Fibroblast of villous mesenchyme (primary cell): ENCODE measurements around the gene STK40. TPM values are rescaled to one million over a fixed set of nuclear protein-coding genes. Genes with fewer than 3 reads are reported as not detected.

Source experiments
- DNase-seq: peaks from one replicate; pipeline ENCODE4 v3.0.0-alpha.2; 2010; ENCODE audit warnings: low read depth
- H3K4me3 ChIP-seq: 2 replicates; pipeline ENCODE4 v1.5.1; 2011; ENCODE audit warnings: low read depth, mild to moderate bottlenecking, low read length
- CTCF ChIP-seq: IDR thresholded peaks from 2 replicates; pipeline ENCODE4 v1.5.1; 2012; ENCODE audit warnings: low read depth, mild to moderate bottlenecking, low read length; ENCODE audit not compliant: insufficient read depth
- total RNA-seq: library from RNA; depleted of rRNA; stranded (reverse); fragments of >200 nt; gene quantifications from 2 replicates; pipeline ENCODE4 v1.2.3, GENCODE V29; 2012

Gene STK40, protein sequence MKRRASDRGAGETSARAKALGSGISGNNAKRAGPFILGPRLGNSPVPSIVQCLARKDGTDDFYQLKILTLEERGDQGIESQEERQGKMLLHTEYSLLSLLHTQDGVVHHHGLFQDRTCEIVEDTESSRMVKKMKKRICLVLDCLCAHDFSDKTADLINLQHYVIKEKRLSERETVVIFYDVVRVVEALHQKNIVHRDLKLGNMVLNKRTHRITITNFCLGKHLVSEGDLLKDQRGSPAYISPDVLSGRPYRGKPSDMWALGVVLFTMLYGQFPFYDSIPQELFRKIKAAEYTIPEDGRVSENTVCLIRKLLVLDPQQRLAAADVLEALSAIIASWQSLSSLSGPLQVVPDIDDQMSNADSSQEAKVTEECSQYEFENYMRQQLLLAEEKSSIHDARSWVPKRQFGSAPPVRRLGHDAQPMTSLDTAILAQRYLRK
- 17.4 and 24.6 TPM in 2 replicates for total RNA-seq

DNA sequence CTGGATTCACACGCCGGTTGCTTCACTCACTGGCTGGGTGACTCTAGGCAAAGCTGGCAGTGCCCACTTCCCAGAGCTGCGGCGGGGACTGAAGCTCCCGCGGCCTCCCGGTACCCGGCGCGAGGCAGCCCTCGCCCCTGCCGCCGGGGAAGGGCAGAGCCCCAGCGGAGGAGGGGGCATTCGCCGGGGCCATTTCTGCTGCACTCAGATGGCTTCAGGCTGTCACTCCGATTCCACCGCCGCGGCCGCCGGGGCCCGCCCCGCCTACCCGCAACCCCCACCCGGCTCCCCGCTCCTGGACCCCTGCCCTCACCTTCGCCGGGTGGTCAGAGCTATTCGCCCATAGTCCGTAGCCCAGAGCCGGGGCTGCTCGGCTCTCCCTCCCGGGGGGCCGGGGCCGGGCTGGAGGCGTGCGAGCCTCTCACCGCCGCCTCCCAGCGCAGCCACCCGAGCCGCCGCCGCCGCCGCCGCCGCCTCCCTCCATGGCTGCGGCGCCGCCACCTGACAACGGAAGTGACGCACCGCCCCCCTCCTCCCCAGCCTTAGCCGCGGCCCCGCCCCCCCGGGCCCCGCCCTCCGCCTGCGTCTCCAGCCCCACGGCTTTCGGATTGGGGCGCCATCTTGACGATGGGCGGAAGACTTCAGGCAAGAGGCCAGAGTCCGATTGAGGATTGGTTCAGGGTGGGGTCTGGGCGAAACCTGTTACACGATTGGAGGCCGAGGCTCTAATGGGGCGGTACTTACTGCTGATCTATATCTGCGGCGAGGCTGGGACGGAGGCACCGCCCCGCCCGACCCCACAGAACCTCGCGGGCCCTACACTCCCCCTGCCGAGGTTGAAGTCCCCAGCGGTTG is at the start of gene STK40:
TSS of gene STK40 (minus strand) at position 515 of the 855 bp plus-strand sequence. CDS start 24,592 bp downstream, outside the sequence.
- TF ChIP-seq CTCF = no peak
- peak within 1 kb of the TSS; percentile 94 for H3K4me3 ChIP-seq
- peak; percentile 100 for DNase-seq

GRCh38 chr1:36433102-36433501 is 47.4 kb upstream of the STK40 start:
- DNase-seq = no peak
- no peak for TF ChIP-seq CTCF
- H3K4me3 ChIP-seq = no peak overlapping the region

DNA sequence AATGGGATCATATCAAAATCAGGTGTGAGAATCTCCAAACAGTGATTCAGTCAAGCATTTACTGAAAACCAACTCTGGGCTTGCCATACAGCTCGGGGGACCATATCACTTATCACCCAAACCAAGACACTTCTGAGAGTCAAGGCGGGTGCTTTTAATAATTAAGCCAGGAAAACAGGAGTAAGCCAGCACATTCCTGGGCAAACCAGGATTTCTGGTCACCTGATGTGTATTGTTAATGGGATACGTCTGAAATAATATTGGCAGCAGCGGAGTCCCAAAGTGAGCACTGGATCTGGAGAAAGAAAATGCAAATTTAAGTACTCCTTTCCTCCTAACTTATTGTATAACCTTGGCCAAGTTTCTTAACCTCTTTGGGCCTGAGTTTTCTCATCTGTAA is 46.9 kb upstream of the STK40 start:
- TF ChIP-seq CTCF = no peak
- DNase-seq = no peak

GRCh38 chr1:36425791-36426190 is 40.1 kb upstream of the STK40 start:
- no peak for DNase-seq
- H3K4me3 ChIP-seq = no peak overlapping the region
- no peak for TF ChIP-seq CTCF

More for the DNA sequence above, 46.9 kb upstream of the STK40 start:
- H3K4me3 ChIP-seq = no peak overlapping the region

DNA sequence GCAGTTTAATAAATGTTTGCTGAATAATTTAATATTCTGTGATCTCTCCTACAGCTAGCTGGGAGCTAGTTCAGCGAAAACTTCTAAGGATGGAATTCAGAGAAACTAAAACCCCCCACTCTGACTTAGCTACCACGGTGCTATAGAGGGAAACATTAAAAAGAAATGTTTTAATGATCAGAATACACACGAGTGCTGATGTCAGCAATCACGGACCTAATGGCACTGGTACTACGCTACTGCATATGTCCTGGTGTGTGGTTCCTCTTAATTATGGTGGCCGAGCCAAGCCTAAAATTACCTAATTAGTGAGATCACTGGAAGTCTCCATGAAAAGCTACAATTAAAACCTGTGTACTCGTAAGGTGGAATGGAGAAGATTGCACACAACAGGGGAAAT is 35.9 kb upstream of the STK40 start:
- no peak for DNase-seq
- no peak for TF ChIP-seq CTCF

DNA sequence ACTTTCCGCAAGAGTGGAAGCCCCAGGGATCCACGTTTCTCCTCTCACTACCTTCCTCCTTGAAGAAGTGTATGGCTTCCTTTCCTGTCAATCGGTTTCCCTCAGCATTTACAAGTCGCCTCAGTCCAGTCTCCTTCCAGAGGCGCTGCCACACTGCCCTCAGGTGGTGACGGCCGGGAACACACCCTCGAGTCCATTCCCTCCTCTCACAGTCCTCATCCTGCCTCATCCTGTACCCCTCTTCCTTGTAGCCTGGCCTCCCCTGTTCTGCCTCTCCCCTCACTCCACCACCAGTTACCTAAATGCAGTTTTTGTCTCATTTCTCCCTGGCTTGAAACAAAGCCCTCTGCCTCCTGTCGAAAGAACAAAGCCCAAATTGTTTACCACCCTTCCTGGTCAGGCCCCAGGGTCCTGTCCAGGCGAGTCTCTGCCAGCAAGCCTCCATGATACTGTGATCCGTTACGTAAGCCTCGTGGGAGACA is 35.2 kb upstream of the STK40 start:
- DNase-seq = peak; percentile 84
- no peak overlapping the region for H3K4me3 ChIP-seq
- TF ChIP-seq CTCF = peak; percentile 95

More for the DNA sequence above, 35.9 kb upstream of the STK40 start:
- H3K4me3 ChIP-seq = no peak overlapping the region
